ENCODE measurements around the gene ENPP6.

- TF ChIP-seq CTCF (IDR thresholded peaks at IDR 0.05) = no peak
- no peak for TF ChIP-seq POLR2A (IDR thresholded peaks at IDR 0.05)
These were observed 106.3 kb downstream of the ENPP6 start for GRCh38 chr4:184111233-184111832.
